SK-N-SH (cell line): ENCODE results near the gene EIF4H. TPM values are rescaled to one million over a fixed set of nuclear protein-coding genes. Genes with fewer than 3 reads are reported as not detected.
A peak's percentile ranks its signal among the peaks of the same experiment; 100 is the strongest.

Source experiments
- CTCF ChIA-PET: fragments of 300-600, 350-600 bp; formaldehyde crosslinking; extraction: SDS; loops from one replicate; lab custom pipeline; 2021; lab: Yijun Ruan, JAX
- POLR2A ChIA-PET: fragments of 350-600 bp; sonication (Branson Sonifier 250); formaldehyde crosslinking; extraction: SDS; loops from one replicate; lab custom pipeline; 2020; ENCODE audit warnings: antibody characterized with exemption, inconsistent platforms; lab: Yijun Ruan, JAX
- DNase-seq: peaks from one replicate; pipeline ENCODE4 v3.0.0; 2012
- H2AFZ ChIP-seq: fragments of 200-600 bp; sonication (generic); 2 replicates; pipeline ENCODE4 v1.8.1; 2016; ENCODE audit warnings: antibody characterized with exemption, mild to moderate bottlenecking, low read depth
- H3F3A ChIP-seq: fragments of 200-600 bp; sonication (generic); replicated peaks from 2 replicates; pipeline ENCODE3; 2016; ENCODE audit warnings: antibody characterized with exemption, mild to moderate bottlenecking; ENCODE audit not compliant: insufficient read depth
- H3K27ac ChIP-seq, 2 experiments: fragments of 200-500 bp in 1 of 2; fragments of 200-600 bp in 1 of 2; sonication (Bioruptor generic) in 1 of 2; sonication (generic), shearing (Covaris generic) in 1 of 2; 2 replicates each; pipeline versions ENCODE4 v1.5.1 to v1.6.1; 2014 to 2016; ENCODE audit warnings: low read depth in 2 of 2, inconsistent platforms in 1 of 2, low read length in 1 of 2, mild to moderate bottlenecking in 1 of 2, mixed read lengths in 1 of 2
- H3K27me3 ChIP-seq: fragments of 200-600 bp; sonication (generic), shearing (Covaris generic); 2 replicates; pipeline ENCODE4 v1.6.1; 2016; ENCODE audit warnings: mixed run types; ENCODE audit not compliant: insufficient read depth
- H3K36me3 ChIP-seq, 2 experiments: fragments of 200-500 bp in 1 of 2; fragments of 200-600 bp in 1 of 2; sonication (Bioruptor generic) in 1 of 2; sonication (generic) in 1 of 2; replicated peaks in 1 of 2; 2 replicates each; pipeline versions ENCODE3 to v1.5.1; 2014 to 2016; ENCODE audit warnings: low read length in 1 of 2, mild to moderate bottlenecking in 1 of 2; ENCODE audit not compliant: insufficient read depth in 2 of 2, control insufficient read depth in 1 of 2
- H3K4me1 ChIP-seq, 2 experiments: fragments of 200-500 bp in 1 of 2; fragments of 200-600 bp in 1 of 2; sonication (Bioruptor generic) in 1 of 2; sonication (generic), shearing (Covaris generic) in 1 of 2; 2 replicates each; pipeline versions ENCODE4 v1.5.1 to v1.6.1; 2014 to 2016; ENCODE audit warnings: low read depth in 1 of 2, low read length in 1 of 2, mixed run types in 1 of 2; ENCODE audit not compliant: insufficient read depth in 2 of 2, control insufficient read depth in 1 of 2
- H3K4me2 ChIP-seq: fragments of 200-600 bp; sonication (generic), shearing (Covaris generic); 2 replicates; pipeline ENCODE4 v1.6.1; 2017; ENCODE audit warnings: mixed run types
- H3K4me3 ChIP-seq, 2 experiments: fragments of 200-500 bp in 1 of 2; fragments of 200-600 bp in 1 of 2; sonication (Bioruptor generic) in 1 of 2; sonication (generic), shearing (Covaris generic) in 1 of 2; 2 replicates each; pipeline versions ENCODE4 v1.5.1 to v1.8.1; 2014 to 2016; ENCODE audit warnings: low read depth in 2 of 2, inconsistent platforms in 1 of 2, low read length in 1 of 2, mild to moderate bottlenecking in 1 of 2, mixed read lengths in 1 of 2, moderate library complexity in 1 of 2
- H3K79me2 ChIP-seq: fragments of 200-600 bp; sonication (generic); 2 replicates; pipeline ENCODE4 v1.8.1; 2017; ENCODE audit warnings: mild to moderate bottlenecking; ENCODE audit not compliant: insufficient read depth
- H3K9ac ChIP-seq: fragments of 200-600 bp; sonication (generic); 2 replicates; pipeline ENCODE4 v1.6.1; 2017; ENCODE audit warnings: mixed run types
- H3K9me2 ChIP-seq: fragments of 200-600 bp; sonication (generic); 2 replicates; pipeline ENCODE4 v1.6.1; 2017; ENCODE audit warnings: mixed run types
- H3K9me3 ChIP-seq: fragments of 200-600 bp; sonication (generic); 2 replicates; pipeline ENCODE4 v1.6.1; 2017; ENCODE audit warnings: mixed run types, mild to moderate bottlenecking, moderate library complexity
- H4K20me1 ChIP-seq: fragments of 200-600 bp; sonication (generic); 2 replicates; pipeline ENCODE4 v1.6.1; 2017; ENCODE audit warnings: mild to moderate bottlenecking, mixed run types; ENCODE audit not compliant: insufficient read depth
- CHD2 ChIP-seq: fragments of 150-350 bp; IDR thresholded peaks from 2 replicates; pipeline ENCODE4 v1.6.1; 2018; ENCODE audit warnings: low read length; ENCODE audit not compliant: partially characterized antibody
- ELF1 ChIP-seq: IDR thresholded peaks from 2 replicates; pipeline ENCODE4 v1.4.0; 2012
- EP300 ChIP-seq, 2 experiments: IDR thresholded peaks; 2 replicates each; pipeline versions ENCODE4 v1.4.0 to v1.6.1; 2012; ENCODE audit warnings: borderline replicate concordance in 1 of 2, low read depth in 1 of 2, low read length in 1 of 2
- EZH2phosphoT487 ChIP-seq: fragments of 200-600 bp; sonication (generic); IDR thresholded peaks from 2 replicates; pipeline ENCODE4 v1.6.1; 2017; ENCODE audit warnings: low read depth, mixed run types, mild to moderate bottlenecking, antibody characterized with exemption, moderate library complexity, borderline replicate concordance
- FOSL2 ChIP-seq: IDR thresholded peaks from 2 replicates; pipeline ENCODE4 v1.4.0; 2012; ENCODE audit warnings: low read depth, mild to moderate bottlenecking, moderate library complexity, borderline replicate concordance
- JUND ChIP-seq: IDR thresholded peaks from 2 replicates; pipeline ENCODE4 v1.4.0; 2012
- MXI1 ChIP-seq: IDR thresholded peaks from 2 replicates; pipeline ENCODE4 v1.6.1; 2012; ENCODE audit warnings: mild to moderate bottlenecking, low read depth, low read length, improper control_type of control experiment
- NFIC ChIP-seq: IDR thresholded peaks from 2 replicates; pipeline ENCODE4 v1.4.0; 2012; ENCODE audit warnings: borderline replicate concordance
- NRF1 ChIP-seq: IDR thresholded peaks from 2 replicates; pipeline ENCODE4 v1.6.1; 2012; ENCODE audit warnings: low read depth, mild to moderate bottlenecking, low read length
- POLR2AphosphoS5 ChIP-seq: IDR thresholded peaks from 2 replicates; pipeline ENCODE4 v1.6.1; 2012; ENCODE audit warnings: low read depth, low read length
- RAD21 ChIP-seq: IDR thresholded peaks from 2 replicates; pipeline ENCODE4 v1.6.1; 2012; ENCODE audit warnings: mild to moderate bottlenecking, low read length
- SIN3A ChIP-seq: IDR thresholded peaks from 2 replicates; pipeline ENCODE4 v1.6.1; 2012; ENCODE audit warnings: low read depth, mild to moderate bottlenecking, low read length, moderate library complexity, borderline replicate concordance
- TAF1 ChIP-seq: IDR thresholded peaks from 2 replicates; pipeline ENCODE4 v1.6.1; 2012; ENCODE audit warnings: low read depth, mild to moderate bottlenecking, low read length, moderate library complexity, borderline replicate concordance
- TCF12 ChIP-seq: IDR thresholded peaks from 2 replicates; pipeline ENCODE4 v1.4.0; 2012
- WGBS: methylation state at CpG from one replicate; pipeline ENCODE4 v1.1.6; 2017; ENCODE audit warnings: low lambda C conversion rate; 5-methylcytosine and 5-hydroxymethylcytosine counted together
- polyA plus RNA-seq, 3 experiments: library from polyadenylated mRNA; depleted of rRNA; stranded (reverse); fragments of >200 nt; gene quantifications; 2 replicates each; pipeline ENCODE4 v1.2.3, GENCODE V29; 2012
- TF ChIP-seq, protein P1 (sequence below): IDR thresholded peaks from 2 replicates; pipeline ENCODE4; 2012
- TF ChIP-seq, protein P2 (sequence below): fragments of 150-350 bp; IDR thresholded peaks from 2 replicates; pipeline ENCODE4 v1.6.1; 2017; ENCODE audit warnings: antibody characterized with exemption, low read length, low read depth, borderline replicate concordance
- TF ChIP-seq, protein P3 (sequence below): IDR thresholded peaks from 2 replicates; pipeline ENCODE4 v1.4.0; 2012; ENCODE audit warnings: low read depth, borderline replicate concordance
- TF ChIP-seq, protein P4 (sequence below): fragments of 150-350 bp; IDR thresholded peaks from 2 replicates; pipeline ENCODE4 v1.6.1; 2016; ENCODE audit warnings: mild to moderate bottlenecking, low read depth, low read length

EIF4H gene
- polyA plus RNA-seq, 1 of the 3 experiments (the other 2 are of a cell fraction), result 468 TPM

DNA sequence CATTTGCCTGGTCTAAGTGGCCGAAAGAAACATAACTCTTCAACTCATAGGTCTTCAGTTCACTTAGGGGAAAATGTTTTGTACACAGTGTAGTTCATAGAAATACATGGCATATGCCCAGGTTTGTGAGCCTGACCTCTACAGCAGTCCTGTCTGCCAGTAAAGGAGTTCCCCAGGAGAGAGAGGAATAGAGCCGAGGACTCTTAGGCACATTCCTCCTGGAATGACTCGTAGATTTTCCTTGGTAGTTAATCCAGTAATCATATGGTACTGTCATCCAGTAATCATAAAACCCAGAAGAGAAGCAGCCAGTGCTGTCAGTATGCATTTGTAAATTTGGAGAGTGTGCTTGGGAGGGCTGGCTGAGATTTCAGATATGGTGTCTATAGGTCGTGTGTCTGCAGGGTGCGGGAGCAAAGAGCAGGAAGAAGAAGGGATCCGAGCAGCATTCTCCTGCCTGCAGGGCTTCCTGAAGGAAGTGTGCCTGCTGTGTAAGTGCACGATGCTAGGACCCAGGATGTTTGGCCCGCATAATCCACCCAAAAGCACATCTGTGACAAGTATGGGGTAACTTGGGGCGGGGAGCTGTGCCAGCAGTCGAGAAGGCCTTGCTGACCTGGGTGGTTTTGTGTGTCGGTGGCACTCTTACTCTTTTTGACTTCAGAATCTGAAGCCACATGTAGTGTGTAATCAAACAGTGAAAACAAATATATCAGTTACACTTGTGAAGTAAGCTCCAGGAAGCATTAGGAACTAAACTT is 13.9 kb downstream of the EIF4H start:
- H3K27ac ChIP-seq, result peak overlapping the region; percentile 7 to 46; a peak in 2 of 4 replicates
- H3K9me3 ChIP-seq, result no peaks in the 10 kb centered on the region
- 66% methylated on average over 11 of the region's 11 CpGs for WGBS
- ChIA-PET CTCF (interaction anchor here (0.9 to 7.0 kb wide), 2 partner anchors 18 to 121 kb away, joined by 3 to 72 read pairs; no protein-coding TSS in a partner anchor), POLR2A (no interaction called here)
- peaks cover 9% of the 10 kb centered on the region for H3F3A ChIP-seq
- H4K20me1 ChIP-seq, result peaks cover 86% of the 10 kb centered on the region
- H3K9ac ChIP-seq, result no peak overlapping the region
- H2AFZ ChIP-seq, result no peak overlapping the region
- no peak for DNase-seq
- H3K9me2 ChIP-seq, result no peaks in the 10 kb centered on the region
- H3K79me2 ChIP-seq, result peaks cover 100% of the 10 kb centered on the region
- peak overlapping the region; percentile 9; the same call in 1 of the 2 replicates for H3K4me2 ChIP-seq
- no peak overlapping the region for H3K4me3 ChIP-seq
- no peaks in the 10 kb centered on the region for H3K27me3 ChIP-seq
- TF ChIP-seq SIN3A (peak; percentile 34; the same call in 1 of the 2 replicates), ELF1 (no peak), TAF1 (no peak), CHD2 (no peak), NFIC (peak; percentile 34), JUND (peak; percentile 61; the same call in 1 of the 2 replicates), FOSL2 (peak; percentile 38; the same call in 1 of the 2 replicates), TCF12 (peak; percentile 51; the same call in 1 of the 2 replicates), NRF1 (no peak), RAD21 (no peak), EZH2phosphoT487 (no peak), POLR2AphosphoS5 (peak; percentile 39; the same call in 1 of the 2 replicates), EP300 (IDR thresholded peaks at IDR 0.05; ENCODE audit: borderline replicate concordance in 1 of 2, low read depth in 1 of 2, low read length in 1 of 2) (no peak), MXI1 (no peak)
- TF ChIP-seq, protein P1, sequence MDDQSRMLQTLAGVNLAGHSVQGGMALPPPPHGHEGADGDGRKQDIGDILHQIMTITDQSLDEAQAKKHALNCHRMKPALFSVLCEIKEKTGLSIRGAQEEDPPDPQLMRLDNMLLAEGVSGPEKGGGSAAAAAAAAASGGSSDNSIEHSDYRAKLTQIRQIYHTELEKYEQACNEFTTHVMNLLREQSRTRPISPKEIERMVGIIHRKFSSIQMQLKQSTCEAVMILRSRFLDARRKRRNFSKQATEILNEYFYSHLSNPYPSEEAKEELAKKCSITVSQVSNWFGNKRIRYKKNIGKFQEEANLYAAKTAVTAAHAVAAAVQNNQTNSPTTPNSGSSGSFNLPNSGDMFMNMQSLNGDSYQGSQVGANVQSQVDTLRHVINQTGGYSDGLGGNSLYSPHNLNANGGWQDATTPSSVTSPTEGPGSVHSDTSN, result peak; percentile 78
- TF ChIP-seq, protein P2, sequence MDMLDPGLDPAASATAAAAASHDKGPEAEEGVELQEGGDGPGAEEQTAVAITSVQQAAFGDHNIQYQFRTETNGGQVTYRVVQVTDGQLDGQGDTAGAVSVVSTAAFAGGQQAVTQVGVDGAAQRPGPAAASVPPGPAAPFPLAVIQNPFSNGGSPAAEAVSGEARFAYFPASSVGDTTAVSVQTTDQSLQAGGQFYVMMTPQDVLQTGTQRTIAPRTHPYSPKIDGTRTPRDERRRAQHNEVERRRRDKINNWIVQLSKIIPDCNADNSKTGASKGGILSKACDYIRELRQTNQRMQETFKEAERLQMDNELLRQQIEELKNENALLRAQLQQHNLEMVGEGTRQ, result no peak
- TF ChIP-seq, protein P3, sequence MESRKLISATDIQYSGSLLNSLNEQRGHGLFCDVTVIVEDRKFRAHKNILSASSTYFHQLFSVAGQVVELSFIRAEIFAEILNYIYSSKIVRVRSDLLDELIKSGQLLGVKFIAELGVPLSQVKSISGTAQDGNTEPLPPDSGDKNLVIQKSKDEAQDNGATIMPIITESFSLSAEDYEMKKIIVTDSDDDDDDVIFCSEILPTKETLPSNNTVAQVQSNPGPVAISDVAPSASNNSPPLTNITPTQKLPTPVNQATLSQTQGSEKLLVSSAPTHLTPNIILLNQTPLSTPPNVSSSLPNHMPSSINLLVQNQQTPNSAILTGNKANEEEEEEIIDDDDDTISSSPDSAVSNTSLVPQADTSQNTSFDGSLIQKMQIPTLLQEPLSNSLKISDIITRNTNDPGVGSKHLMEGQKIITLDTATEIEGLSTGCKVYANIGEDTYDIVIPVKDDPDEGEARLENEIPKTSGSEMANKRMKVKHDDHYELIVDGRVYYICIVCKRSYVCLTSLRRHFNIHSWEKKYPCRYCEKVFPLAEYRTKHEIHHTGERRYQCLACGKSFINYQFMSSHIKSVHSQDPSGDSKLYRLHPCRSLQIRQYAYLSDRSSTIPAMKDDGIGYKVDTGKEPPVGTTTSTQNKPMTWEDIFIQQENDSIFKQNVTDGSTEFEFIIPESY, result no peak
- TF ChIP-seq, protein P4, sequence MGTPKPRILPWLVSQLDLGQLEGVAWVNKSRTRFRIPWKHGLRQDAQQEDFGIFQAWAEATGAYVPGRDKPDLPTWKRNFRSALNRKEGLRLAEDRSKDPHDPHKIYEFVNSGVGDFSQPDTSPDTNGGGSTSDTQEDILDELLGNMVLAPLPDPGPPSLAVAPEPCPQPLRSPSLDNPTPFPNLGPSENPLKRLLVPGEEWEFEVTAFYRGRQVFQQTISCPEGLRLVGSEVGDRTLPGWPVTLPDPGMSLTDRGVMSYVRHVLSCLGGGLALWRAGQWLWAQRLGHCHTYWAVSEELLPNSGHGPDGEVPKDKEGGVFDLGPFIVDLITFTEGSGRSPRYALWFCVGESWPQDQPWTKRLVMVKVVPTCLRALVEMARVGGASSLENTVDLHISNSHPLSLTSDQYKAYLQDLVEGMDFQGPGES, result no peak
- peaks cover 8 to 24% of the 10 kb centered on the region in 2 experiments; a peak in 3 of 4 replicates for H3K4me1 ChIP-seq
- H3K36me3 ChIP-seq, result peaks cover 61 to 67% of the 10 kb centered on the region in 2 experiments
